ENCODE results near the gene IL31RA.

- TF ChIP-seq CTCF (conservative IDR thresholded peaks at IDR 0.05; ENCODE audit: low read depth in 2 of 2), result no peak
- no peak for TF ChIP-seq ZNF462 (CRISPR knock-in tag; IDR thresholded peaks at IDR 0.05)
- TF ChIP-seq POLR2AphosphoS5 (IDR thresholded peaks at IDR 0.05; ENCODE audit: low read depth), result no peak
- TF ChIP-seq REST (IDR thresholded peaks at IDR 0.05; ENCODE audit: unreplicated experiment), result no peak
- TF ChIP-seq JUNB (IDR thresholded peaks at IDR 0.05; ENCODE audit: unreplicated experiment), result no peak
Measured at GRCh38 chr5:55925712-55926111, 74.6 kb downstream of the IL31RA start.
